Measurements from ENCODE around the gene R3HDM2.

DNA sequence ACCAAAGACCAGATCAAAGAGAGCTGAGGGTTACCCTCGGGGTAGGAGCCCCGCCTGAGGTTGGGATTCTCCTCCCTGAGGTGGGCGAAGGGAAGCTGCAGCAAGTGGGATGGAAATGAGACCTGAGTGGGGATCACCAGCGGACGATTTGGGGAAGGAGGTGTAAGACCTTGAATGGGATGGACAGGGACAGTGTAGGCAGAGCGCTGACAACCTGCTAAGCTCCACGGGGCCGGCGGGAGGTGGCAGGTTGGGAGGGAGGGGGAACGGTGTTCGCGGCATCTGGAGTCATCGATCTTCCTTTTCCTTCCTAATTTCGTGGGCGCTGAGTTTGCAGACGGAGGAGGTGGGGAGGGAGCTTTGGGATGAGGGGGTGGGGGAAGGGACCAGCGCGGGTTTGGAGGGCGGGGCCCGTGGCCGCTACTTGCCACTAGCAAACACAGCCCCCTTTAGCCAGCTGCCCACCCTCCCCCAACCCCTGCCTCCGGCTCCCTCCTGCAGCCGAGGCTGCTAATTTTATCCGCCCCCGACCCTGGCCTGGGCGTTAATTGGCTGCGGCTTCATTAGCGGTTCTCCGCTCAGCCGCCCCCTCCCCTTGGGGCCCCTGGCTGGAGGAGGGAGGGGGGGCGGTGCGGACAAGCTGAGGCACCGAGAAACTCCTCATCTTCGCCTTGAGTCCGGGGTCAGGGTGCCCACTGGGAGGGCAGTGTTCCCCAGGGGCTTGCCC is 204.1 kb downstream of the R3HDM2 start:
- TF ChIP-seq, protein P1, sequence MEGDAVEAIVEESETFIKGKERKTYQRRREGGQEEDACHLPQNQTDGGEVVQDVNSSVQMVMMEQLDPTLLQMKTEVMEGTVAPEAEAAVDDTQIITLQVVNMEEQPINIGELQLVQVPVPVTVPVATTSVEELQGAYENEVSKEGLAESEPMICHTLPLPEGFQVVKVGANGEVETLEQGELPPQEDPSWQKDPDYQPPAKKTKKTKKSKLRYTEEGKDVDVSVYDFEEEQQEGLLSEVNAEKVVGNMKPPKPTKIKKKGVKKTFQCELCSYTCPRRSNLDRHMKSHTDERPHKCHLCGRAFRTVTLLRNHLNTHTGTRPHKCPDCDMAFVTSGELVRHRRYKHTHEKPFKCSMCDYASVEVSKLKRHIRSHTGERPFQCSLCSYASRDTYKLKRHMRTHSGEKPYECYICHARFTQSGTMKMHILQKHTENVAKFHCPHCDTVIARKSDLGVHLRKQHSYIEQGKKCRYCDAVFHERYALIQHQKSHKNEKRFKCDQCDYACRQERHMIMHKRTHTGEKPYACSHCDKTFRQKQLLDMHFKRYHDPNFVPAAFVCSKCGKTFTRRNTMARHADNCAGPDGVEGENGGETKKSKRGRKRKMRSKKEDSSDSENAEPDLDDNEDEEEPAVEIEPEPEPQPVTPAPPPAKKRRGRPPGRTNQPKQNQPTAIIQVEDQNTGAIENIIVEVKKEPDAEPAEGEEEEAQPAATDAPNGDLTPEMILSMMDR (IDR thresholded peaks at IDR 0.05; ENCODE audit: low read depth, low read length, missing input control): no peak
- TF ChIP-seq RXRA (IDR thresholded peaks at IDR 0.05) (no peak), GABPA (IDR thresholded peaks at IDR 0.05 in 1 of 2, conservative IDR thresholded peaks at IDR 0.05 in 1 of 2) (no peak), TAF1 (conservative IDR thresholded peaks at IDR 0.05) (no peak), HNF4G (IDR thresholded peaks at IDR 0.05) (no peak), FOXA2 (IDR thresholded peaks at IDR 0.05) (no peak), RAD21 (IDR thresholded peaks at IDR 0.05) (no peak), JUND (IDR thresholded peaks at IDR 0.05) (no peak), SP1 (IDR thresholded peaks at IDR 0.05) (no peak), FOXA1 (IDR thresholded peaks at IDR 0.05) (no peak), YY1 (IDR thresholded peaks at IDR 0.05) (no peak)
- TF ChIP-seq, protein P2, sequence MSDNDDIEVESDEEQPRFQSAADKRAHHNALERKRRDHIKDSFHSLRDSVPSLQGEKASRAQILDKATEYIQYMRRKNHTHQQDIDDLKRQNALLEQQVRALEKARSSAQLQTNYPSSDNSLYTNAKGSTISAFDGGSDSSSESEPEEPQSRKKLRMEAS (IDR thresholded peaks at IDR 0.05): no peak
- TF ChIP-seq, protein P3, sequence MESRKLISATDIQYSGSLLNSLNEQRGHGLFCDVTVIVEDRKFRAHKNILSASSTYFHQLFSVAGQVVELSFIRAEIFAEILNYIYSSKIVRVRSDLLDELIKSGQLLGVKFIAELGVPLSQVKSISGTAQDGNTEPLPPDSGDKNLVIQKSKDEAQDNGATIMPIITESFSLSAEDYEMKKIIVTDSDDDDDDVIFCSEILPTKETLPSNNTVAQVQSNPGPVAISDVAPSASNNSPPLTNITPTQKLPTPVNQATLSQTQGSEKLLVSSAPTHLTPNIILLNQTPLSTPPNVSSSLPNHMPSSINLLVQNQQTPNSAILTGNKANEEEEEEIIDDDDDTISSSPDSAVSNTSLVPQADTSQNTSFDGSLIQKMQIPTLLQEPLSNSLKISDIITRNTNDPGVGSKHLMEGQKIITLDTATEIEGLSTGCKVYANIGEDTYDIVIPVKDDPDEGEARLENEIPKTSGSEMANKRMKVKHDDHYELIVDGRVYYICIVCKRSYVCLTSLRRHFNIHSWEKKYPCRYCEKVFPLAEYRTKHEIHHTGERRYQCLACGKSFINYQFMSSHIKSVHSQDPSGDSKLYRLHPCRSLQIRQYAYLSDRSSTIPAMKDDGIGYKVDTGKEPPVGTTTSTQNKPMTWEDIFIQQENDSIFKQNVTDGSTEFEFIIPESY (IDR thresholded peaks at IDR 0.05): no peak
- TF ChIP-seq, protein P4, sequence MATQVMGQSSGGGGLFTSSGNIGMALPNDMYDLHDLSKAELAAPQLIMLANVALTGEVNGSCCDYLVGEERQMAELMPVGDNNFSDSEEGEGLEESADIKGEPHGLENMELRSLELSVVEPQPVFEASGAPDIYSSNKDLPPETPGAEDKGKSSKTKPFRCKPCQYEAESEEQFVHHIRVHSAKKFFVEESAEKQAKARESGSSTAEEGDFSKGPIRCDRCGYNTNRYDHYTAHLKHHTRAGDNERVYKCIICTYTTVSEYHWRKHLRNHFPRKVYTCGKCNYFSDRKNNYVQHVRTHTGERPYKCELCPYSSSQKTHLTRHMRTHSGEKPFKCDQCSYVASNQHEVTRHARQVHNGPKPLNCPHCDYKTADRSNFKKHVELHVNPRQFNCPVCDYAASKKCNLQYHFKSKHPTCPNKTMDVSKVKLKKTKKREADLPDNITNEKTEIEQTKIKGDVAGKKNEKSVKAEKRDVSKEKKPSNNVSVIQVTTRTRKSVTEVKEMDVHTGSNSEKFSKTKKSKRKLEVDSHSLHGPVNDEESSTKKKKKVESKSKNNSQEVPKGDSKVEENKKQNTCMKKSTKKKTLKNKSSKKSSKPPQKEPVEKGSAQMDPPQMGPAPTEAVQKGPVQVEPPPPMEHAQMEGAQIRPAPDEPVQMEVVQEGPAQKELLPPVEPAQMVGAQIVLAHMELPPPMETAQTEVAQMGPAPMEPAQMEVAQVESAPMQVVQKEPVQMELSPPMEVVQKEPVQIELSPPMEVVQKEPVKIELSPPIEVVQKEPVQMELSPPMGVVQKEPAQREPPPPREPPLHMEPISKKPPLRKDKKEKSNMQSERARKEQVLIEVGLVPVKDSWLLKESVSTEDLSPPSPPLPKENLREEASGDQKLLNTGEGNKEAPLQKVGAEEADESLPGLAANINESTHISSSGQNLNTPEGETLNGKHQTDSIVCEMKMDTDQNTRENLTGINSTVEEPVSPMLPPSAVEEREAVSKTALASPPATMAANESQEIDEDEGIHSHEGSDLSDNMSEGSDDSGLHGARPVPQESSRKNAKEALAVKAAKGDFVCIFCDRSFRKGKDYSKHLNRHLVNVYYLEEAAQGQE (IDR thresholded peaks at IDR 0.05): no peak

All from liver (tissue), 3 donors.